Stimulated activated CD8-positive, alpha-beta memory T cell treated with anti-CD3 and anti-CD28 coated beads, Interleukin-2, amount 100 ng/mL, for 48 hours (primary cell): ENCODE measurements around the gene RYR2.
"Not testable (repeated sequence)": the region's sequence is repeated elsewhere in the genome, so short reads cannot be mapped to it uniquely, and the experiment has no call there.

Experiments used
- DNase-seq, 2 donors: peaks; one replicate each; pipeline ENCODE4 v3.0.0-alpha.2; 2020; ENCODE audit warnings: low read depth in 2 of 2

RYR2 gene

DNA sequence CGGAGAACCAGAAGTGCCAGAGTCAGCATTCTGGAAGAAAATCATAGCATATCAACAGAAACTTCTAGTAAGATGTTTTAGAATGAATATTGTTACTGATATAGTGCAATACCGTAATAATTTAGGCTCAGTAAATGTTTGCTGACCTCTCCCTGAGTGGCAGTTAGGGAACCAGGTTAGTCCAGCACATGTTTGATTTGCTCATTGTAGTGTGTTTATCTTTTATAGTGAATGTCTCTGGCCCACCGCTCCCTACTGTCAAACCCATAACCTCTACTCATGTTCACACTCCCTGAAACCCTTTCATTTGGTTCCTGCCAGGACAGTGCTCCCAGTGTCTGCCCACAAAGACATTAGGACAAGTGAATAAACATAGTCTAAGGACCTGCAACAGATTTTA, 746.1 kb downstream of the RYR2 start:
- no peak for DNase-seq

DNA sequence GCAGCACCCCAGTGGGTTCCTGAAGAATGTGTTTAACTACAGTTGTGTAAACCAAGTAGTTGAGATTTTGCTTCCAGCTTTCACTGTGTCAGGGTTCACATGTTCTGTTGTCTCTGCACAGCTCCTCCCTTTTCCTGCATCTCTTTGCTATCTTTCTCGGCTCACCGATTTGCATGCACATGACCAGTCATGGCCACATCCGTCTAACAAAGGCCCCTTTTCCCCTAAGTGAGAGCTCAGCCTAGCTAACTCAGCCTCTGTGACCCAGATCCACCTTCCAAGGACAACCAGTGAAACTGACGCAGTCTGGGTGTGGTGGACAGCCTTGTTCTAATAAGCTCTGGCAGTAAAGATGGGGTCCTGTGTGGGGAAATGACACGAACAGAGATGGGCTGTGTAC, 747.6 kb downstream of the RYR2 start:
- no peak for DNase-seq

DNA sequence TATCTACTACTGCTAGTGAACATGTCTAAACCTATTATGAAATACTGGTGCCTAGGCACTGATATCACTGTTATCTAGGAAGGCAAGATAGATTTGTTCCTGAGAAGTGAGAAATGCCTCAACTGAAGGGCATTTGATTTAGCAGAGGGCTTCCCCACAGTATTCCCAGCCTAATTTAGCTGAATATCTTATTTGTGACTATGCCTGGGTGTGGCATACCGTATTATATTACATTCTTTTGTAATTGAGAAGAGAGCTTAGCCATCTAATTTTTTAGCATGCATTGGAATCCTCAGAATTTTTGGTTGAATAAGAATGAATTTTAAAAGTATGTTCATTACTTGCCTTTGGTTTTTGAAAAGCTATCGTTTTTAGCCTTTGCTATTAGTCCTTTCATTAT, 749.6 kb downstream of the RYR2 start:
- no peak for DNase-seq

DNA sequence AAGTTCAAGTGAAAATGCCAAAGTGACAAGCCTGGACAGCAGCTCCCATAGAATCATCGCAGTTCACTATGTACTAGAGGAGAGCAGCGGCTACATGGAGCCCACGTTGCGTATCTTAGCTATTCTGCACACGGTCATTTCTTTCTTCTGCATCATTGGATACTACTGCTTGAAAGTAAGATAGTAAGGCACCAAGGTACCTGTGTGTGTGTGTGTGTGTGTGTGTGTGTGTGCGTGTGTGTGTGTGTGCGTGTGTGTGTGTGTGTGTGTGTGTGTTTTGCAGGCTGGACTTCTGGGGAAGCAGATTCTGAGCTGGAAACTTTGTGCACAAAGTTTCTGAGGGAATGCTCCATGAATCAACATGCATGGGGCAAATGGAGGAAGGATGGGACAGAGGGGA, 750.2 kb downstream of the RYR2 start:
- no peak for DNase-seq

DNA sequence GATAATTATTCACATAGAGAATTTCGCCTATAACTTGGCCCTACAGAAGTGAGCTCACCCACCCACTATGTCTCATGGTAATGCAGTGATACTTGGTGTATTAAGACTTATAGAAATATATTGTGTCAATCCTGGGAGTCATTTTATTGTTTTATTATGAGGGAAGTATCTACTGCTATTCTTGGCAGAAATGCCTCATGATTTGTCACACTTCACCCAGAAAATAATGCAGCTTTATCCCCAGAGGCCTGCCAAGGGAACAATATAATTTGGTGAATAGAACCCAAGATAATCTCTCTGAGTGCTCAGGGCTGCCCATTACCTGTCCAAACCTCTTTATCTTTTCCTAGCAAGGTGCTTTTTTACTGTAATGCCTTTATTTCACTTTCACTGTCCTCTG, 750.7 kb downstream of the RYR2 start:
- DNase-seq, result no peak

DNA sequence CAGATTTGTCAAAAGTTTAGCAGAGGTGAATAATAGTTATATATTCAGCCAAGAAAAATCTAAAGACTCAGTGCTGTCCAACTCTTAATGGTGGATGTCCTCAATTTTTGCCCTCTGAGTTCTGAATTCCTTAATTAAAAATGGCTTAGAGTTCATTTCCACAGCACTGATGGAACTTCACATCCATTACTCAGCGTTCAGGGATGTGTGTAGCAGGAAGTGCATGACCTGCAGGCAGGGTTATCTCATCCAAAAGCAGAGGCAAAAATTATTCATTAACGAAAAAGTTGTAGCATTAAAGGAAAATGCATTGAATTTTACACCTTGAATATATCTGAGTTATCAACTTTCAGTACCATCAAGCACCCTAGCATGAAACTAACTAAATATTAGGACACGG, 752.1 kb downstream of the RYR2 start:
- no peak for DNase-seq

DNA sequence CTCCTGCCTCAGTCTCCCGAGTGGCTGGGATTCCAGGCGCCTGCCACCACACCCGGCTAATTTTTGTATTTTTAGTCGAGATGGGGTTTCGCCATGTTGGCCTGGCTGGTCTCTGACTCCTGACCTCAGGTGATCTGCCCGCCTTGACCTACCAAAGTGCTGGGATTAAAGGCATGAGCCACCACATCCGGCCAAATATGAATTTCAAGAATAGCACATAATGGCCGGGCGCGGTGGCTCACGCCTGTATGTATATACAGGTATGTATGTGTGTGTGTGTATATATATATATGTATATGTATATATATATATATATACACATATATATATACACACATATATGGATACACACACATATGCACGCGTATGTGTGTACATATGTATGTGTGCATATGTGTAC, 753.6 kb downstream of the RYR2 start:
- DNase-seq, result no peak

DNA sequence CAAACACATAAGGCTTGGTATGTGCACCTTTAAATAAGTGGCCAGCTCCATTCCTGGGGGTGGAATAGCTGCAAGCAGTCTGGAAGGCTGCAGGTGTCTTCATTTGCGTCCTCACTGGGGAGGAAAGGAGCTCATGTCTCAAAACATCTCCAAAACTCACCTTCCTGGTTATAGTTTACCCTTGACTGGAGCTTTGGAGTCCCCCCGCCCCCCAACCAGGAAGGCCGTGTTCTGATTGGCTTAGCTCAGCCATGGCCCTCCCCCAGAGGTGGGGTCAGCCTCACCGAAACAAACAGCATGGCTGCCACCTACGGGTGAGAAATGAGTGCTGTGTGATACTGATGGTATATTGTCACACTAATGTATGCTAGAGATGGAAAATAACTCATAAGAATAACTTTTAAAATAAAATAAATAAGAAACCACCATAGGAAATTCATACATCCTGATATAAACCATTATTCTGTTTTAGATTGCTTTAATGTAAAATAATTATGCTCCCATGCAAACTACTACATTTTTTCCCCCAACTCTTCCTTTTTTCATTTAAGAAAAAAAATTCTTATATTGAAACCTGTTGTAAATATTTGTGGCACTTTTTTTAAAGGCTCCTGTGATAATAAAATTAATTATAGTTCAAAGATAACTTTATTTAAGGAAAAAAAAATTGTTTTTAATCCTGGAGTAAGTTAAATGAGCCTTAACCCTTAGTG, 757.9 kb downstream of the RYR2 start:
- DNase-seq, result peak; percentile 4 to 26

DNA sequence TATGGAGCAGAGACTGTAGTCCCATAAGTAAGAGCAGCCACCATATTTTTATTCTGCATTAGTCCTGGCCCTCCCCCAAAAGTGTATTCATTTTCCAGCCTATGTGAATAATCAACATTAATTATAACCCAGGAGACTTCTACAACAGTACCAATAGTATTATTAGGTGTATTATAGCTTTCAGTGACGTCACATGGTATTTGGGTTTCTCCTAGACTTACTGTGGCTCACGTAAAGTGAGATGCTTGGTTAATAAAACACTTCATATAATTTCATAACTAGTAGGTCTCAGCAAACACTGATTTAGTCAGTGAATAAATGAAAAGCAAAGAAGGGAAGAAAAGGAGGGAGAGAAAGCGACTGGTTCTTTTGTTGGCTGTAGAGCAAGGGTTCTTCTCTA, 762.5 kb downstream of the RYR2 start:
- DNase-seq, result no peak

DNA sequence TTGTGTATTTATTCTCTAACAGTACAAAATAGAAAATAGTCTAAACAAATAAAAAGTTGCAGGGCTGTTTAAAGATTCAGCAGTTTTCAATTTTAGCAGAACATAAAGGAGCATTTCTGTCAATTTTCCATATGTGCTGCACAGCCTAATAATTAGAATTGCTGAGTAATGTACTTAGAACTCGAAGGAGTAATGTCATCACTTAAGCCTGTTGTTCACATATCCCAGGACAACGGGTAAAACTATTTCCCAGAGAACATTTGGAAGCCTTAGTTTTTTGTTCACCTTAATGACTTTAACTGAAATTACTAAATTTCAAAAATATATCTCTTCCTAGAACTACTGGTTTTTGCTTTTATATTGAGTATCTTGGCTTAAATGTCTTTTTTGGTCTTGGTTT, 767.1 kb downstream of the RYR2 start:
- no peak for DNase-seq

DNA sequence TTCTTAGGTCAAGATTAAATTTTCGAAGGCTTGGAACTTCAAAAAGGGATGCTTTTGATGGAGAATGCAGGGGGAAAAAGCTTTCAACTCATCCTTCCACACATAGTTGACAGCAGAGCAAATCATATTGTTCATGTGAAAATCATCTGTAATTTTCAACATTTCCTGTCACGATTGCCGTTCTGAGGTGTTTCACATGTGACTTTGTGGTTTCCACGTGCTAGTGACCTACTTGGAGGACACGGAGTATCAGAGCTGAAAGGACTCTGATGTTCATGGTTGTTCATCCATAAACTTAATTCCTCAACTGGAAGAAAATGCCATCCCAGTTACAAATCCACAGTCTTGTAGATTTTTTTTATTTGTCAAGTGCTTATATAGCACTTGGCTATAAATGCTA, 769.6 kb downstream of the RYR2 start:
- DNase-seq, result no peak

DNA sequence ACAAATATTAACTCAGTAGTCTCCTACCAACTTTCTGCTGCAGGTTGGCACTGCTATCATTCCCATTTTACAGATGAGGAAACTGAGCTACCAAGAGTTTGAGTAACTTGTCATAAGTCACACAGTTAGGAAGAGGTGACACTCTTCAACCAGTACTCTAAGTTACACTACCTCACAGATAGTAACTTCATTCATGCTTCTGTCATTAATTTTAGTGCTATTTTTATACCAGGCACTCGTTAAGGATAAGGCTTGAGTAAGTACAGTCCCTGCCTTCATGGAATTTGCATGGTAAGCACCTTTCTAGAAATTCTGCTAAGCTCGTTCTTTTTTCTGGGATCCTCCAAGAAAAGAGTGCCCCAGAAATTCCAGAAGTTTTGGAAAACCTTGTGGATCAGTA, 770.1 kb downstream of the RYR2 start:
- no peak for DNase-seq

DNA sequence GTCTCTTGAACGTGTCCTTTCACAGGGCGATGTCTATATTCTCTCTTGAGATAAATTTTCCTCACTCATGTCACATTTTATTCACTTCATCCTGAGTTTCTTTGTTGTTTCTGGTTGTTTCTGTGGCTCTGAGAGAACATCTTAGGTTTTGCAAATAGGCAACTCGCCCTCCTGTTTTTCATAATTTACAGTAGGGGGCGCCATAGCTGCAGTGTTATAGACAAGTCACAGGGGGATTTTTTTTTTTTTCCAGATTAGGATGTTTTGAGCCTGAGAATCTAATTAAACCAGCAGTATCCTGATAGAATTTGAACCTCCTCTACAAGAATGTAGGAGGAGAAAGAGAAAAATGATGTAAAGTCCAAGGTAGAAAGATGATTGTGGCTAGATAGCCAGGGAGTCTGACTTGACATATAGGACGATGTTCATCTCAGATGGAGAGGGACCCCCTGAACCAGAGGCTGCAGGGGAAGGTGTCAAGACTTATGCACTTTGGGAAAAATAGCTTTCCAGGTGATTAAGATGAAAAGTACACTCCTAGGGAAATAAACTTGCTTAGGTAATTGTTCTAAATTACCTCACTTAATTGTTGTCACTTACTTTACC, 772.4 kb downstream of the RYR2 start:
- no peak for DNase-seq

DNA sequence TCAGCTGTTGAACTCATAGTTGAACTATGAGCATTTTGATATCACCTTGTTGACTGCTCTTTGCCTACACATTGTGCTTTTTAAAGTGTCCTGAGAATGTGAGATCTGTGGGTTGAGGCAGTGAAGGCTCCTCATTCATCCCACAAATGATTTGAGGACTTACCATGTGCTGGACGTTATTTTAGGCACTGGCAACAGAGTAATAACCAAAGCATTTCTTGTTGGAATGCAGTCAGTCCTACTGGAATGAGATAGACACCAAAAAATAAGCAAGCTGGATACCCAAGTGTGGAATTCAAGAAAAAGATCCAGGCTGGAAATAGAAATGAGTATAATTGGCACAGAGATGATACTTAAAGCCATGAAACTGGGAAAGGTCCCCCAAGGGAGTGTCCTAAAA, 775.3 kb downstream of the RYR2 start:
- DNase-seq, result no peak

DNA sequence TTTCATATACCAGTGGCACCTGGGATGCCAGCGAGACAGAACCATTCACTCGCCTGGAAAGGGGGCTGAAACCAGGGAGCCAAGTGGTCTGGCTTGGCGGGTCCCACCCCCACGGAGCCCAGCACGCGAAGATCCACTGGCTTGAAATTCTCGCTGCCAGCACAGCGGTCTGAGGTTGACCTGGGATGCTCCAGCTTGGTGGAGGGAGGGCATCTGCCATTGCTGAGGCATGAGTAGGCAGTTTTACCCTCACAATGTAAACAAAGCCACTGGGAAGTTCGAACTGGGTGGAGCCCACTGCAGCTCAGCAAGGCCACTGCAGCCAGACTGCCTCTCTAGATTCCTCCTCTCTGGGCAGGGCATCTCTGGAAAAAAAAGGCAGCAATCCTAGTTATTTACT, 778.6 kb downstream of the RYR2 start:
- not testable (repeated sequence) for DNase-seq

DNA sequence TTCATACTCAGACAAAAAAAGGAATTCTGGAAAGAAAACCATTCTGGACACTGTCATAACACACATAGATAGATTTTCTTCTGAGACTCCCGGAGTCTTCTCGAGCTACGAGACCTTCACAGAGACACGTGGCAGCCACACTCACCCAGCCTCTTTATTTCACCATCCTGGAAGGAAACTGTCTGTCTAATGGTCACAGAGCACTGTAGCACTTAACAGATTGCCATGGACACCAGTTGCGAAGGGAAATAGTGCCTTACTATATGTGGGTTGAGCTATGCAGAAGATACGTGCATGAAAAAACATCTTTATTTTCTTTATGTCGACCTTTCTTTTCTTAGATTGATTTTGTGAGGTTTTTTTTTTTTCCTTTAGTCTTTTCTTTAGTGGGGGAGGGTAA, 790.9 kb downstream of the RYR2 start:
- DNase-seq, result no peak

DNA sequence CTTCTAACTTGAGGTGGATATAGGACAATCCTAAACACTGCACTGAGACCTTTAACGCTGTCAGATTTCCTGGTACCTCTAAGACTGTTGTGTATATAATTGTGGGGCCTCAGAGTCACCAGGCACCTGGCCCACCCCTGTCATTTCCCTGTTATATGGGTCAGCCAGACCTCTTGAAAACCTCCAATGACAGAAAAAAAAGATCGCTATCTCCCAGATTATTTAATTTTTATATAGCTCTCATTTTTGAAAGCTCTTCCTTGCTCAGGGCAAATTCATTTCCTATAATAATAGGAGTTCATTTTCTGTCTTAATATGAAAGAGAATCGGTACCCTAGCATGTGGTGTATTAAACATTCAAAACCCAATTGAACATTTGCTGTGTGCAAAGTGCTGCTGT, 792.1 kb downstream of the RYR2 start:
- DNase-seq, result no peak

DNA sequence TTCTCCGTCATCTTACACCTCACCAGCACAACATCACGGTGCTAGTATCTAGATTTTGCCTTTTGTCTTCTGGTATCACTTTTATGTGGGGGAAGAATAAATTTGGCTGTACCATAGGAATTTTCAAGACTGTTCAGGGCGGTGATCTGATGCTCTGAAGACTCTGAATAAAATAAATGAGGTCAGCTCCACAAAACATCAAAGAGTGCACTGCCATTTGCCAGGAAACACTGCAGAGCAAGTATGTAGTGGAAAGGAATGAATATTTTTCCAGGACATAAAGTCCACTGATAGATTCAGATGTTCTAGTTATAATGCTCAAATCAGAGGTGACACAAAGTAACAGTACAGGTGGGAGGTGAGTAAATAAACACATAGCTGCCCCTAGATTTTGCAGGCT, 792.5 kb downstream of the RYR2 start:
- DNase-seq, result no peak

DNA sequence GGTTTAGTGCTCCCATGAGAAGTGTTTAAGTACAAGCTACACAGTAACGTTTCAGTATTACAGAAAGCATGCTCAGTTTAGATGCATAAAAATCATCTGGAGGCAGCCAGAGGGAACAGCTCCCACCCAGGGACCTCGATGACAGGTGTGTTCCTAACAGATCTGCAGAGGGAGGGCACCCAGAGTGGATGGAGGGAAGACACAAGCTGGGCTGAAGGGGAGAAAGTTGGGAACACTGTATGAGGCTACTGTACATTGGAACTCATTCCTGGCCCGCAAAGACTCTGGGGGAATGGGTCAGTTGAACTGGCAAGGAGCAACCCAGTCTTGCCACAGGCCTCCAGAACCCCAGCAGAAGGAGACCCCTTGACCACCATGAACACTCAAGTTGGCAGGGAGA, 796.3 kb downstream of the RYR2 start:
- no peak for DNase-seq

DNA sequence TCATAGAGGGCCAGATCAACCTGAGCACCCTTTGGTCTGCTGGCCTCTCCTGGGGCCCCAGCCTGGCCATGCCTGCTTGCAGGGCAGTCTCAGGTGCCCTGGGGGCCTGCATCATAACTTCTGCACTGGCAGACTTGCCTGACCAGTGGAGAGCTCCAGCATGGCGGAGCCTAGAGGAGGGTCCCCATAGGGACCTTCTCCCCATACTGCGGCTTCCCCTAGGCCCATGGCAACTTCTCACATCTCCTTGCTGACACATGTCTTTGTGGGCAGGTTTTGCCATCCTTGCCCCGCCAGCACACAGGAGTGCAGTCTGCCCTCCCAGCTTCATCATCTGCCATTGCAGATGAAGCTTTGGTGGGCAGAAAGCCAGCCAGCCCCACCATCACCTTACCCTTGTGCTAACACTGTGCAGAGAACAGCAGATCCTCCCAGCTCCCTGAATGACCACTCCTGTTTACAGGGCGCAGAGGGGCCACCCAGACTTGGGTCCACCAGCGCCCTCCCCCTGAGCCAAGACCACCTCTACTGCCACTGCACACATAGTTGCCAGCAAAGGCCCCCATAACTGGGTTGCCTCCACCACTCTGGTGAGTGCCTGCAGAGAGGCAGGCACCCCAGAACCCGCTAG, 797.0 kb downstream of the RYR2 start:
- no peak for DNase-seq

DNA sequence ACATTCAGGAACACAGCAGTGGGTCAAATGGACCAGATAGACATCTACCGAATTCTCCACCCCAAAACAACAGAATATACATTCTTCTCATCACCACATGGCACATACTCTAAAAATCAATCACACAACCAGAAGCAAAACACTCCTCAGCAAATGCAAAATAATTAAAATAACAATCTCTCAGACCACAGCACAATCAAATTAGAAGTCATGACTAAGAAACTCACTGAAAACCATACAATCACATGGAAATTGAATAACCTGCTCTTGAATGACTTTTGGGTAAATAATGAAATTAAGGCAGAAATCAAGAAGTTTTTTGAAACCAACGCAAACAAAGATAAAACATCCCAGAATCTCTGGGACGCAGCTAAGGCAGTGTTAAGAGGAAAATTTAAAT, 799.5 kb downstream of the RYR2 start:
- no peak for DNase-seq

DNA sequence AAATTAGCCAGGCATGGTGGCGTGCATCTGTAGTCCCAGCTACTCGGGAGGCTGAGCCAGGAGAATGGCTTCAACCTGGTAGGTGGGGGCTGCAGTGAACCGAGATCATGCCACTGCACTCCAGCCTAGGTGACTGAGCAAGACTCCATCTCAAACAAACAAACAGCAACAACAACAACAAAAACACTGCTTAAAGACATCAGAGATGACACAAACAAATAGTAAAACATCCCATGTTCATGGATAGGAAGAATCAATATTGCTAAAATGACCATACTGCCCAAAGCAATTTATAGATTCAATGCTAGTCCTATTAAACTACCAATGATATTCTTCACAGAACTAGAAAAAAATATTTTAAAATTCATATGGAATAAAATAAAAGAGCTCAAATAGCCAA, 801.5 kb downstream of the RYR2 start:
- DNase-seq, result not testable (repeated sequence)

DNA sequence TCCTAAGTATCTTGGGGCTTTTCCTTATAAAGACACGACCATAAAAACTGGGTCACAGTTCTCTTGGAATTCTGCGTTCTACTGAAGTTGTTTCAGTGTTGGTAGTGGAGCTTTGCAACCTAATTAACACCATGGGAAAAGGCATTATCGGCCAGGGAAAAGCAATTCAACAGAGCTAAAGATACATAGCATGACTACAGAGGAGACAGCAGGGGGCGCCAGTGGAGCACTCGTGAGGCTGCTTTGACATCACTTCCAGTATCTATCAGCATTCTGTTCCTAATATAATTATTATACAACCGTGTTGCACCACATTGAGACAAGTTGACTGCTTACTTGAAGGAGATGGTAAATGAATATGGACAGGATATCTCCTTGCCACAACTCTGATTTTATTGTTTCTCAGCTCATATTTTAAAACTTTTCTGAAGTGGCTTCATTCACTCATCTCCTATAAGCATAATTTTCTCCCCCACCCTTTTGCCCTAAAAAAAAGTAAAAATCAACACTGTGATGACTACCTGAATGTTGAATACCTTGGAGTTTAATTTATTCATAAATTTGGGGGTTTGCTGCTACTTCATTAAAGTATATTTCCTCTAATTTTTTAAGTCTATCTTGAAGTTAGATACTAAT, 809.3 kb downstream of the RYR2 start:
- peak in 1 of 2 donors; percentile 13 for DNase-seq
